ENCODE results near the gene ACTBL2. TPM values are rescaled to one million over a fixed set of nuclear protein-coding genes. Genes with fewer than 3 reads are reported as not detected.
A peak's percentile ranks its signal among the peaks of the same experiment; 100 is the strongest.
"Not testable (repeated sequence)": the region's sequence is repeated elsewhere in the genome, so short reads cannot be mapped to it uniquely, and the experiment has no call there.

Gene ACTBL2
- total RNA-seq, 1 experiment from 2014 or later, result not detected

- TF ChIP-seq ZBTB43 (CRISPR knock-in tag; IDR thresholded peaks at IDR 0.05) (no peak), ZNF396 (CRISPR knock-in tag; IDR thresholded peaks at IDR 0.05; ENCODE audit: borderline replicate concordance) (no peak), STAT6 (CRISPR knock-in tag; conservative IDR thresholded peaks at IDR 0.05; ENCODE audit: low read depth) (no peak), AFF4 (CRISPR knock-in tag; IDR thresholded peaks at IDR 0.05; ENCODE audit: borderline replicate concordance) (no peak)
Measured at GRCh38 chr5:57466544-57466943, 16.1 kb downstream of the ACTBL2 start (continued).

GRCh38 chr5:57460056-57460455 is 22.6 kb downstream of the ACTBL2 start:
- CTCF ChIA-PET; H3K4me3 Mint-ChIP-seq; H3K27me3 Mint-ChIP-seq (ENCODE audit: low read depth); H3K36me3 Mint-ChIP-seq; DNase-seq (ENCODE audit: low spot score); H3K4me1 Mint-ChIP-seq; H3K27ac Mint-ChIP-seq; ATAC-seq; POLR2A ChIA-PET; H3K9me3 Mint-ChIP-seq: not testable (repeated sequence)

GRCh38 chr5:57458443-57458842 is 24.2 kb downstream of the ACTBL2 start:
- Mint-ChIP-seq H3K4me3 (no peak overlapping the region), H3K9me3 (no peaks in the 10 kb centered on the region), H3K4me1 (no peaks in the 10 kb centered on the region), H3K36me3 (no peaks in the 10 kb centered on the region), H3K27me3 (ENCODE audit: low read depth) (no peaks in the 10 kb centered on the region), H3K27ac (no peak overlapping the region)
- TF ChIP-seq HMGA2 (CRISPR knock-in tag; IDR thresholded peaks at IDR 0.05), result peak; percentile 84
- TF ChIP-seq ZNF512 (CRISPR knock-in tag; IDR thresholded peaks at IDR 0.05; ENCODE audit: borderline replicate concordance), result no peak
- DNase-seq (ENCODE audit: low spot score) (no peak), ATAC-seq (no peak)
- POLR2A ChIA-PET, result no interaction called here
- CTCF ChIA-PET, result interaction anchor here (0.6 to 0.8 kb wide), 2 partner anchors 11 to 41 kb away, joined by 4 to 10 read pairs; no protein-coding TSS in a partner anchor

- no peak overlapping the region for H3K4me3 Mint-ChIP-seq
- DNase-seq (ENCODE audit: low spot score) (no peak), ATAC-seq (no peak)
- H3K4me1 Mint-ChIP-seq, result no peaks in the 10 kb centered on the region
- no peak overlapping the region for H3K27ac Mint-ChIP-seq
- no peaks in the 10 kb centered on the region for H3K9me3 Mint-ChIP-seq
- ChIA-PET CTCF (no interaction called here), POLR2A (no interaction called here)
- H3K27me3 Mint-ChIP-seq (ENCODE audit: low read depth), result no peaks in the 10 kb centered on the region
- H3K36me3 Mint-ChIP-seq, result no peaks in the 10 kb centered on the region
- no peak for TF ChIP-seq CBFB (CRISPR knock-in tag; IDR thresholded peaks at IDR 0.05; ENCODE audit: low read depth)
- TF ChIP-seq ZNF425 (CRISPR knock-in tag; conservative IDR thresholded peaks at IDR 0.05), result no peak
- TF ChIP-seq HMGXB4 (CRISPR knock-in tag; IDR thresholded peaks at IDR 0.05), result no peak
- no peak for TF ChIP-seq CTCF (IDR thresholded peaks at IDR 0.05)
Measured at GRCh38 chr5:57456531-57457135, 26.0 kb downstream of the ACTBL2 start.

Data from WTC11 (cell line).